Endothelial cell (in vitro differentiated cells): ENCODE data around the gene ANKRD55. TPM values are rescaled to one million over a fixed set of nuclear protein-coding genes. Genes with fewer than 3 reads are reported as not detected.

ENCODE experiments used
- DNase-seq: peaks from one replicate; pipeline ENCODE4 v3.0.0; 2021; ENCODE audit warnings: low spot score
- H3K27ac Mint-ChIP-seq: one replicate; pipeline ENCODE4 v1.8.0; 2021; ENCODE audit warnings: mixed read lengths, inconsistent platforms; ENCODE audit not compliant: unreplicated experiment
- H3K27me3 Mint-ChIP-seq: one replicate; pipeline ENCODE4 v1.8.0; 2021; ENCODE audit warnings: mild to moderate bottlenecking, moderate library complexity, mixed read lengths, inconsistent platforms; ENCODE audit not compliant: unreplicated experiment
- H3K36me3 Mint-ChIP-seq: one replicate; pipeline ENCODE4 v1.8.0; 2021; ENCODE audit warnings: mild to moderate bottlenecking, low read depth, mixed read lengths, inconsistent platforms; ENCODE audit not compliant: unreplicated experiment
- H3K4me1 Mint-ChIP-seq: one replicate; pipeline ENCODE4 v1.8.0; 2021; ENCODE audit warnings: mild to moderate bottlenecking, mixed read lengths, inconsistent platforms; ENCODE audit not compliant: unreplicated experiment
- H3K4me3 Mint-ChIP-seq: one replicate; pipeline ENCODE4 v1.8.0; 2021; ENCODE audit warnings: mild to moderate bottlenecking, mixed read lengths, inconsistent platforms; ENCODE audit not compliant: unreplicated experiment
- H3K9me3 Mint-ChIP-seq: one replicate; pipeline ENCODE4 v1.8.0; 2021; ENCODE audit warnings: mixed read lengths, inconsistent platforms; ENCODE audit not compliant: unreplicated experiment
- total RNA-seq: library from RNA; stranded (reverse); fragmentation: NEBNext Ultra II Directional; extraction: Animal tissue kit (Norgen Biotek cat#: 25700); gene quantifications from one replicate; pipeline ENCODE4 v1.2.1, GENCODE V29; 2021; ENCODE audit not compliant: unreplicated experiment
- TF ChIP-seq, protein P1 (sequence below): fragments of 200-600 bp; sonication (generic); IDR thresholded peaks from one replicate; pipeline ENCODE4 v1.5.0; 2021; ENCODE audit warnings: antibody characterized with exemption; ENCODE audit not compliant: unreplicated experiment

The ANKRD55 gene
- total RNA-seq, 1 donor from 2014 or later = not detected

DNA sequence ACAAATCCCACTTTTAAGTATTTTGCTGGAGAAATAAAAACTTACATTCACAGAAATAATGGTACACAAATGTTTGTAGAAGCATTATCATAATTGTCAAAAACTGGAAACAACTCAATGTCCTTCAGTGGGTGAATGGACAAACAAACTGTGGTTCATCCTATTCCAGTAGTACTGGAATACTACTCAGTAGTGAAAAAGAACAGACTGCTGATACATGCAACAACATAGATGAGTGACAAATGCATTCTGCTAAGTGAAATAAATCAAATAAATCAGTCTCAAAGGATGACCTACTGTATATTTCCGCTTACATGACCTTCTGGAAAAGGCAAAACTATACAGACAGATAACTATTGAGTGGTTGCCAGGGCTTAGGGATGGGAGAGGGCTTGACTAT is 114.1 kb downstream of the ANKRD55 start:
- DNase-seq = no peak
- no peak overlapping the region for H3K4me3 Mint-ChIP-seq
- H3K4me1 Mint-ChIP-seq = peaks cover 9% of the 10 kb centered on the region
- no peak overlapping the region for H3K27ac Mint-ChIP-seq
- no peaks in the 10 kb centered on the region for H3K9me3 Mint-ChIP-seq
- no peaks in the 10 kb centered on the region for H3K36me3 Mint-ChIP-seq
- no peaks in the 10 kb centered on the region for H3K27me3 Mint-ChIP-seq
- TF ChIP-seq, protein P1, sequence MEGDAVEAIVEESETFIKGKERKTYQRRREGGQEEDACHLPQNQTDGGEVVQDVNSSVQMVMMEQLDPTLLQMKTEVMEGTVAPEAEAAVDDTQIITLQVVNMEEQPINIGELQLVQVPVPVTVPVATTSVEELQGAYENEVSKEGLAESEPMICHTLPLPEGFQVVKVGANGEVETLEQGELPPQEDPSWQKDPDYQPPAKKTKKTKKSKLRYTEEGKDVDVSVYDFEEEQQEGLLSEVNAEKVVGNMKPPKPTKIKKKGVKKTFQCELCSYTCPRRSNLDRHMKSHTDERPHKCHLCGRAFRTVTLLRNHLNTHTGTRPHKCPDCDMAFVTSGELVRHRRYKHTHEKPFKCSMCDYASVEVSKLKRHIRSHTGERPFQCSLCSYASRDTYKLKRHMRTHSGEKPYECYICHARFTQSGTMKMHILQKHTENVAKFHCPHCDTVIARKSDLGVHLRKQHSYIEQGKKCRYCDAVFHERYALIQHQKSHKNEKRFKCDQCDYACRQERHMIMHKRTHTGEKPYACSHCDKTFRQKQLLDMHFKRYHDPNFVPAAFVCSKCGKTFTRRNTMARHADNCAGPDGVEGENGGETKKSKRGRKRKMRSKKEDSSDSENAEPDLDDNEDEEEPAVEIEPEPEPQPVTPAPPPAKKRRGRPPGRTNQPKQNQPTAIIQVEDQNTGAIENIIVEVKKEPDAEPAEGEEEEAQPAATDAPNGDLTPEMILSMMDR = no peak

GRCh38 chr5:56116599-56117141 is 116.5 kb downstream of the ANKRD55 start:
- Mint-ChIP-seq H3K27me3 (peaks cover 2% of the 10 kb centered on the region), H3K4me3 (no peak overlapping the region), H3K36me3 (no peaks in the 10 kb centered on the region), H3K9me3 (no peaks in the 10 kb centered on the region), H3K4me1 (no peaks in the 10 kb centered on the region), H3K27ac (no peak overlapping the region)
- TF ChIP-seq, protein P1 = no peak
- DNase-seq = no peak

DNA sequence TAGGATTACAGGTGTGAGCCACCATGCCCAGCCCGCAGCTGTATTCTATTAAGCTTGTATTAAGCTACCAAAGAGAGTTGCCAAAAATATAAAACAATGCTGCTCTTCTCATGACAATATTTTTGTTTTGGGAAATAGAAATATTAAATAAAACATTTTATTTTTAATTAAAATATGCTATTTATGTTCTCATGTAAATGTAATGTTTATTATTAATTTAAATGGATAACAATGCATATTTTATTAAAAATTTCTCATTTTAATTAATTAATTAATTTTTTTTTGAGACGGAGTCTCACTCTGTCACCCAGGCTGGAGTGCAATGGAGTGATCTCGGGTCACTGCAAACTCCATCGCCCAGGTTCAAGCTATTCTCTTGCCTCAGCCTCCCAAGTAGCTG is 117.5 kb downstream of the ANKRD55 start:
- H3K27me3 Mint-ChIP-seq = peaks cover 2% of the 10 kb centered on the region
- H3K4me3 Mint-ChIP-seq = no peak overlapping the region
- H3K27ac Mint-ChIP-seq = no peak overlapping the region
- DNase-seq = no peak
- no peaks in the 10 kb centered on the region for H3K36me3 Mint-ChIP-seq
- no peaks in the 10 kb centered on the region for H3K4me1 Mint-ChIP-seq
- no peaks in the 10 kb centered on the region for H3K9me3 Mint-ChIP-seq
- TF ChIP-seq, protein P1 = no peak

DNA sequence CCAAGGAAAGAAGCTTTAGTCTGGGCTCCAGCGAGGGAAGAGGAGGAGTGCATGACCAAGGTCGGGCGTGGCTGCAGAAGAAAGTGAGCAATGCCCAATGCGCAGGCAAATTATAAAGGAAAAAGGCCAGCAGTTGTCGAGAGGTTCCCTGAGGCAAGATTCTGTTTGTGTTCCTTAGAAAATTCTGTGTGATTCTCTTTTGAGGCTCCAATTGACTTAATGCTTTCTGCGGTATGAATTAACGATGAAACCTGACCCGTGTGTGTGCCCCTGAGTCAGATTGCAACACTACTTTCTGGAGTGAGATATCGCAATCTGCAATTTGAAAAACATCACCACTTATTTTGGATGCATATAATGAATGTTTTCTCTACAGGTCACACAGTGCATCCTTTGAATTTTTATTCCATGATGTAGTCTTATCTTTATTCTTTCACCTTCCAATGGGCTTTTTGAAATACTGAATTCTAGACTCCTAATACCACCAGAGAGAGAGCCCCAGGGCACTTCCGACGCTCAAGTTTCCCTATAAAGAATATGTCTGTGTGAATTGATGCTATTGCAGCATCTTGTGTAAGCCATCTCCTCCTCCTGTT is 120.5 kb downstream of the ANKRD55 start:
- H3K4me3 Mint-ChIP-seq = no peak overlapping the region
- H3K27me3 Mint-ChIP-seq = peaks cover 2% of the 10 kb centered on the region
- no peaks in the 10 kb centered on the region for H3K9me3 Mint-ChIP-seq
- H3K36me3 Mint-ChIP-seq = no peaks in the 10 kb centered on the region
- TF ChIP-seq, protein P1 = no peak
- no peak for DNase-seq
- no peak overlapping the region for H3K27ac Mint-ChIP-seq
- H3K4me1 Mint-ChIP-seq = no peaks in the 10 kb centered on the region

- H3K4me3 Mint-ChIP-seq = no peak overlapping the region
- no peaks in the 10 kb centered on the region for H3K36me3 Mint-ChIP-seq
- H3K27ac Mint-ChIP-seq = no peak overlapping the region
- no peaks in the 10 kb centered on the region for H3K9me3 Mint-ChIP-seq
- TF ChIP-seq, protein P1 = no peak
- peaks cover 2% of the 10 kb centered on the region for H3K27me3 Mint-ChIP-seq
- DNase-seq = no peak
- no peaks in the 10 kb centered on the region for H3K4me1 Mint-ChIP-seq
Measured at GRCh38 chr5:56111404-56111781, 121.7 kb downstream of the ANKRD55 start.
